Suprapubic skin (tissue), 3 donors: ENCODE data around the gene PACRG.

Source experiments
- CTCF ChIP-seq, 2 donors: fragments of 200-600 bp in 1 of 2; fragments of 450-650 bp in 1 of 2; sonication (generic) in 1 of 2; IDR thresholded peaks; one replicate each; pipeline ENCODE4 v1.5.1; 2016 to 2019; ENCODE audit warnings: antibody characterized with exemption in 2 of 2, mild to moderate bottlenecking in 1 of 2, moderate library complexity in 1 of 2
- POLR2A ChIP-seq, 2 donors: fragments of 450-650 bp; IDR thresholded peaks; one replicate each; pipeline ENCODE4 v1.6.1; 2017; ENCODE audit warnings: antibody characterized with exemption in 2 of 2, mild to moderate bottlenecking in 2 of 2, moderate library complexity in 2 of 2

GRCh38 chr6:163126741-163127140 is 399.0 kb downstream of the PACRG start:
- TF ChIP-seq CTCF (IDR thresholded peaks at IDR 0.05), result no peak
- TF ChIP-seq POLR2A (IDR thresholded peaks at IDR 0.05), result no peak
